Measurements from ENCODE around the gene SGSM1.

DNA sequence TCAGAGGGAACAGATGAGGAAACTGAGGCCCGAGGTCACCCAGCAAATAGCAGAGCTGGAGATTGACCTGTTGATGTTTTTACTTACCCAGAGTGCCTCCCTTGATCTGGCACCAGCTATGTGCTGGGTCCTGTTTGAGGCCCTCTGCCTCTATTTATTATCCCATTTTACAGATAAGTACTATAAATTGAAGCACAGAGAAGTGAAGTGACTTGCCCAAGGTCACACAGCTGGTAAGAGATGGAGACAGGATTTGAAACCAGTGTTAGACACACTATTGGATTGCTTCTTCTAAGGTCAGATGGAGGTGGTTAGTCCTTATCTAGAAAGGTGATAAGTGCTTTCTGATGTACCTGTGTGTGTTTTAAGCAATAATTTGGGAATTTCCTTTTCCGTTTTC, 13.5 kb downstream of the SGSM1 start:
- TF ChIP-seq, protein P1, sequence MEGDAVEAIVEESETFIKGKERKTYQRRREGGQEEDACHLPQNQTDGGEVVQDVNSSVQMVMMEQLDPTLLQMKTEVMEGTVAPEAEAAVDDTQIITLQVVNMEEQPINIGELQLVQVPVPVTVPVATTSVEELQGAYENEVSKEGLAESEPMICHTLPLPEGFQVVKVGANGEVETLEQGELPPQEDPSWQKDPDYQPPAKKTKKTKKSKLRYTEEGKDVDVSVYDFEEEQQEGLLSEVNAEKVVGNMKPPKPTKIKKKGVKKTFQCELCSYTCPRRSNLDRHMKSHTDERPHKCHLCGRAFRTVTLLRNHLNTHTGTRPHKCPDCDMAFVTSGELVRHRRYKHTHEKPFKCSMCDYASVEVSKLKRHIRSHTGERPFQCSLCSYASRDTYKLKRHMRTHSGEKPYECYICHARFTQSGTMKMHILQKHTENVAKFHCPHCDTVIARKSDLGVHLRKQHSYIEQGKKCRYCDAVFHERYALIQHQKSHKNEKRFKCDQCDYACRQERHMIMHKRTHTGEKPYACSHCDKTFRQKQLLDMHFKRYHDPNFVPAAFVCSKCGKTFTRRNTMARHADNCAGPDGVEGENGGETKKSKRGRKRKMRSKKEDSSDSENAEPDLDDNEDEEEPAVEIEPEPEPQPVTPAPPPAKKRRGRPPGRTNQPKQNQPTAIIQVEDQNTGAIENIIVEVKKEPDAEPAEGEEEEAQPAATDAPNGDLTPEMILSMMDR (IDR thresholded peaks at IDR 0.05; ENCODE audit: low read depth, low read length, poor library complexity, severe bottlenecking), result no peak
- TF ChIP-seq EZH2phosphoT487 (IDR thresholded peaks at IDR 0.05; ENCODE audit: borderline replicate concordance, low read length), result no peak

All from DOHH2 (cell line).